CD8-positive, alpha-beta memory T cell (primary cell): ENCODE measurements around the gene GDI1. TPM values are rescaled to one million over a fixed set of nuclear protein-coding genes. Genes with fewer than 3 reads are reported as not detected.
A peak's percentile ranks its signal among the peaks of the same experiment; 100 is the strongest.

ENCODE experiments used
- CTCF ChIA-PET: fragments of 350-600 bp; sonication (Branson Sonifier 250); formaldehyde crosslinking; loops from one replicate; lab custom pipeline; 2021; ENCODE audit warnings: antibody characterized with exemption; lab: Charles Lee
- POLR2A ChIA-PET: fragments of 350-600 bp; sonication (Branson Sonifier 250); formaldehyde crosslinking; loops from one replicate; lab custom pipeline; 2021; ENCODE audit warnings: antibody characterized with exemption; lab: Charles Lee
- DNase-seq, 5 donors: peaks; one replicate each; pipeline versions ENCODE4 v3.0.0 to v3.0.0-alpha.2; 2020 to 2022; ENCODE audit warnings: mixed read lengths in 1 of 5
- H3K27ac ChIP-seq: one replicate; pipeline ENCODE4 v1.7.0; 2013; ENCODE audit warnings: low read depth, mild to moderate bottlenecking, low read length, moderate library complexity
- H3K27me3 ChIP-seq: 2 replicates; pipeline ENCODE4 v1.7.0; 2013; ENCODE audit warnings: low read length, mild to moderate bottlenecking; ENCODE audit not compliant: insufficient read depth, poor library complexity, severe bottlenecking
- H3K36me3 ChIP-seq: 2 replicates; pipeline ENCODE4 v1.7.0; 2013; ENCODE audit warnings: mild to moderate bottlenecking, low read length, moderate library complexity; ENCODE audit not compliant: insufficient read depth
- H3K4me1 ChIP-seq: 2 replicates; pipeline ENCODE4 v1.7.0; 2013; ENCODE audit warnings: mild to moderate bottlenecking, low read length, moderate library complexity; ENCODE audit not compliant: insufficient read depth
- H3K4me3 ChIP-seq: 2 replicates; pipeline ENCODE4 v1.7.0; 2013; ENCODE audit warnings: mild to moderate bottlenecking, low read length
- H3K9me3 ChIP-seq: 2 replicates; pipeline ENCODE4 v1.7.0; 2013; ENCODE audit warnings: mild to moderate bottlenecking, low read length
- H3K27ac Mint-ChIP-seq, 8 donors: one replicate each; pipeline ENCODE4 v1.8.0; 2020 to 2021; ENCODE audit warnings: mixed read lengths in 8 of 8, mild to moderate bottlenecking in 6 of 8, inconsistent platforms in 3 of 8, moderate library complexity in 3 of 8
- H3K27me3 Mint-ChIP-seq, 2 donors: one replicate each; pipeline ENCODE4 v1.8.0; 2020 to 2021; ENCODE audit warnings: mixed read lengths in 2 of 2, mild to moderate bottlenecking in 1 of 2, moderate library complexity in 1 of 2
- H3K36me3 Mint-ChIP-seq, 3 donors: one replicate each; pipeline ENCODE4 v1.8.0; 2020 to 2021; ENCODE audit warnings: mixed read lengths in 3 of 3, inconsistent platforms in 1 of 3, mild to moderate bottlenecking in 1 of 3
- H3K4me1 Mint-ChIP-seq, 3 donors: one replicate each; pipeline ENCODE4 v1.8.0; 2020 to 2021; ENCODE audit warnings: mixed read lengths in 3 of 3, inconsistent platforms in 1 of 3, mild to moderate bottlenecking in 1 of 3
- H3K4me3 Mint-ChIP-seq, 7 donors: one replicate each; pipeline ENCODE4 v1.8.0; 2020 to 2021; ENCODE audit warnings: mixed read lengths in 7 of 7, mild to moderate bottlenecking in 6 of 7, moderate library complexity in 4 of 7, inconsistent platforms in 2 of 7
- H3K9me3 Mint-ChIP-seq, 5 donors: one replicate each; pipeline ENCODE4 v1.8.0; 2020 to 2022; ENCODE audit warnings: mixed read lengths in 5 of 5, mild to moderate bottlenecking in 3 of 5, moderate library complexity in 2 of 5, inconsistent platforms in 1 of 5
- polyA plus RNA-seq: library from polyadenylated mRNA; unstranded; fragments of 300-500 nt; fragmentation: Illumina TruSeq; gene quantifications from one replicate; pipeline ENCODE4 v1.2.3, GENCODE V29; 2021
- total RNA-seq, 2 experiments: library from RNA; stranded (reverse); gene quantifications; one replicate each; pipeline ENCODE4 v1.2.3, GENCODE V29; 2021

GDI1 gene
- total and polyA plus RNA-seq, 3 experiments from 2014 or later: 49.1 to 113 (median 107) TPM

DNA sequence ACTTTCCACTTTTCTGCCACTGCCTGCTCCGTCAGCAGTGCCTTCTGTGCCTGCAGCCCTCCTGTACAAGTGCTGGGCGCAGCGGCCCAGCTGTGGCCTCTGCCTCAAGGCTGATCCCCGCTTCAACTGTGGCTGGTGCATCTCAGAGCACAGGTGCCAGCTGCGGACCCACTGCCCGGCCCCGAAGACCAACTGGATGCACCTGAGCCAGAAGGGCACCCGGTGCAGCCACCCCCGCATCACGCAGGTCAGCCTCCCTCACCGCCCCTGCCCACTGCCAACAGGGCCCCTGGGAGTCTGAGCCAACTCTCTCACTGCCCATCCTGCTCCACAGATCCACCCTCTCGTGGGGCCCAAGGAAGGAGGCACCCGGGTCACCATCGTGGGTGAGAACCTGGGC, 28.6 kb downstream of the GDI1 start:
- H3K27ac Mint-ChIP-seq: peak overlapping the region in 2 of 8 donors; percentile 65 to 81
- ChIA-PET CTCF (no interaction called here), POLR2A (no interaction called here)
- H3K4me1 ChIP-seq: no peaks in the 10 kb centered on the region
- H3K4me1 Mint-ChIP-seq: peaks cover 9 to 14% (median 9%) of the 10 kb centered on the region in 3 donors
- no peak overlapping the region for H3K27ac ChIP-seq
- DNase-seq: no peak
- no peak overlapping the region for H3K4me3 Mint-ChIP-seq
- no peaks in the 10 kb centered on the region for H3K9me3 Mint-ChIP-seq
- H3K36me3 Mint-ChIP-seq: peaks cover 0 to 60% (median 2%) of the 10 kb centered on the region in 3 donors
- no peaks in the 10 kb centered on the region for H3K36me3 ChIP-seq
- H3K9me3 ChIP-seq: no peaks in the 10 kb centered on the region
- no peaks in the 10 kb centered on the region for H3K27me3 Mint-ChIP-seq
- H3K27me3 ChIP-seq: no peaks in the 10 kb centered on the region
- H3K4me3 ChIP-seq: no peak overlapping the region

DNA sequence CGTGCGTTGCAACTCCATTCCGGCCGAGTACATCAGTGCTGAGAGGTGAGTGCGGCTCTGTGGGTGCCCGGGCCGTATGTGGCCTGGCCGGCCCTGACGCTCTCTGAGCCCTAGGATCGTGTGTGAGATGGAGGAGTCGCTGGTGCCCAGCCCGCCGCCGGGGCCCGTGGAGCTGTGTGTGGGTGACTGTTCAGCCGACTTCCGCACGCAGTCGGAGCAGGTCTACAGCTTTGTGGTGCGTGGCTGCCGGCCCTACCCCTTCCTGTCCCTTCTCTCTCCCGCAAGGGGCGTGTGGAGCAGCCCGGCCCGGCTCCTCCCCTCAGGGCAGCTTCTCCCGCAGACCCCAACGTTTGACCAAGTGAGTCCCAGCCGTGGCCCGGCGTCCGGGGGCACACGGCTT, 29.1 kb downstream of the GDI1 start:
- H3K9me3 Mint-ChIP-seq: no peaks in the 10 kb centered on the region
- no peaks in the 10 kb centered on the region for H3K4me1 ChIP-seq
- H3K36me3 Mint-ChIP-seq: peaks cover 0 to 62% (median under 1%) of the 10 kb centered on the region in 3 donors
- no peaks in the 10 kb centered on the region for H3K27me3 ChIP-seq
- ChIA-PET POLR2A (no interaction called here), CTCF (no interaction called here)
- no peak overlapping the region for H3K4me3 Mint-ChIP-seq
- no peaks in the 10 kb centered on the region for H3K36me3 ChIP-seq
- no peaks in the 10 kb centered on the region for H3K9me3 ChIP-seq
- no peak overlapping the region for H3K4me3 ChIP-seq
- H3K27ac Mint-ChIP-seq: no peak overlapping the region
- no peak for DNase-seq
- H3K27ac ChIP-seq: no peak overlapping the region
- H3K27me3 Mint-ChIP-seq: no peaks in the 10 kb centered on the region
- H3K4me1 Mint-ChIP-seq: peaks cover 7 to 11% (median 9%) of the 10 kb centered on the region in 3 donors

GRCh38 chrX:154466907-154467306, 30.0 kb downstream of the GDI1 start:
- no peak for DNase-seq
- H3K36me3 Mint-ChIP-seq: peaks cover 0 to 63% (median 0%) of the 10 kb centered on the region in 3 donors
- Histone ChIP-seq H3K4me3 (no peak overlapping the region), H3K4me1 (no peaks in the 10 kb centered on the region), H3K36me3 (no peaks in the 10 kb centered on the region), H3K27ac (no peak overlapping the region), H3K9me3 (no peaks in the 10 kb centered on the region), H3K27me3 (no peaks in the 10 kb centered on the region)
- POLR2A ChIA-PET: no interaction called here
- no peaks in the 10 kb centered on the region for H3K27me3 Mint-ChIP-seq
- peaks cover under 1 to 4% (median 4%) of the 10 kb centered on the region in 3 donors for H3K4me1 Mint-ChIP-seq
- no peaks in the 10 kb centered on the region for H3K9me3 Mint-ChIP-seq
- no peak overlapping the region for H3K4me3 Mint-ChIP-seq
- CTCF ChIA-PET: no interaction called here
- no peak overlapping the region for H3K27ac Mint-ChIP-seq

- Histone ChIP-seq H3K4me3 (no peak overlapping the region), H3K9me3 (no peaks in the 10 kb centered on the region), H3K27me3 (no peaks in the 10 kb centered on the region), H3K27ac (no peak overlapping the region), H3K4me1 (no peaks in the 10 kb centered on the region), H3K36me3 (no peaks in the 10 kb centered on the region)
- ChIA-PET POLR2A (interaction anchor here (1.0 to 1.5 kb wide), 2 partner anchors 8 to 11 kb away, joined by 3 read pairs; no protein-coding TSS in a partner anchor), CTCF (no interaction called here)
- no peaks in the 10 kb centered on the region for H3K9me3 Mint-ChIP-seq
- H3K27me3 Mint-ChIP-seq: no peaks in the 10 kb centered on the region
- no peak for DNase-seq
- no peak overlapping the region for H3K27ac Mint-ChIP-seq
- H3K4me1 Mint-ChIP-seq: peaks cover 0 to 4% (median 4%) of the 10 kb centered on the region in 3 donors
- H3K36me3 Mint-ChIP-seq: peaks cover 0 to 65% (median 0%) of the 10 kb centered on the region in 3 donors
- no peak overlapping the region for H3K4me3 Mint-ChIP-seq
Observed at GRCh38 chrX:154467556-154467955, 30.6 kb downstream of the GDI1 start.

DNA sequence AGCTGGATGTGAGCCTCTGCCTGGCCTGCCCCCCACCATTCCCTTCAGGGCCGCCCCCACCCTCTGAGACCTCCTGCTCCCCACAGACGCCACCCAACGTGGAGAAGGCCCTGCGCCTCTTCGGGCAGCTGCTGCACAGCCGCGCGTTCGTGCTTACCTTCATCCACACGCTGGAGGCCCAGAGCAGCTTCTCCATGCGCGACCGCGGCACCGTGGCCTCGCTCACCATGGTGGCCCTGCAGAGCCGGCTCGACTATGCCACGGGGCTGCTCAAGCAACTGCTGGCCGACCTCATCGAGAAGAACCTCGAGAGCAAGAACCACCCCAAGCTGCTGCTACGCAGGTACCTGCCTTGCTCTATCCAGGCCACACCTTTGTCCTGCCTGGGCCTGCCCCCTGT, 31.3 kb downstream of the GDI1 start:
- ChIA-PET POLR2A (interaction anchor here (1.0 to 1.5 kb wide), 2 partner anchors 9 to 10 kb away, joined by 3 read pairs; no protein-coding TSS in a partner anchor), CTCF (no interaction called here)

DNA sequence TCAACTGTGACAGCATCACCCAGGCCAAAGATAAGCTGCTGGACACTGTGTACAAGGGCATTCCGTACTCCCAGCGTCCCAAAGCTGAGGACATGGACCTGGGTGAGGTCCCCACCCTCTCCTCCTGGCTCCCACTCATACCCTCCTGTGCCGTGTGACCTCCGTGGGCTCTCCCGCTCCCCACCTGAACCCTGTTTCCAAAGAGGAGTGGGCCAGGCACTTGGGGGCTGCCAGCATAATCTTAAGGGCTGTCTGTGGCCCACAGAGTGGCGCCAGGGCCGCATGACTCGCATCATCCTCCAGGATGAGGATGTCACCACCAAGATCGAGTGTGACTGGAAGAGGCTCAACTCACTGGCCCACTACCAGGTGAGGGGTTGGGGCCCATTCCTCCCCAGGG, 32.2 kb downstream of the GDI1 start:
- no peaks in the 10 kb centered on the region for H3K36me3 ChIP-seq
- H3K27ac Mint-ChIP-seq: peak overlapping the region in 1 of 8 donors; percentile 66
- ChIA-PET POLR2A (interaction anchor here (1.5 kb wide), 1 partner anchor 9 kb away, joined by 3 read pairs; no protein-coding TSS in a partner anchor), CTCF (no interaction called here)
- no peak overlapping the region for H3K27ac ChIP-seq
- H3K9me3 Mint-ChIP-seq: no peaks in the 10 kb centered on the region
- peaks cover 0 to 3% of the 10 kb centered on the region in 2 donors for H3K27me3 Mint-ChIP-seq
- H3K4me3 Mint-ChIP-seq: no peak overlapping the region
- no peak for DNase-seq
- no peaks in the 10 kb centered on the region for H3K4me1 Mint-ChIP-seq
- H3K4me3 ChIP-seq: no peak overlapping the region
- H3K27me3 ChIP-seq: no peaks in the 10 kb centered on the region
- no peaks in the 10 kb centered on the region for H3K4me1 ChIP-seq
- no peaks in the 10 kb centered on the region for H3K9me3 ChIP-seq
- H3K36me3 Mint-ChIP-seq: peaks cover 0 to 67% (median 0%) of the 10 kb centered on the region in 3 donors

More for the DNA sequence above, 31.3 kb downstream of the GDI1 start:
- Mint-ChIP-seq H3K4me1 (no peaks in the 10 kb centered on the region), H3K4me3 (no peak overlapping the region), H3K27me3 (peaks cover 0 to 3% of the 10 kb centered on the region in 2 donors), H3K9me3 (no peaks in the 10 kb centered on the region), H3K36me3 (peaks cover 0 to 61% (median 0%) of the 10 kb centered on the region in 3 donors), H3K27ac (peak overlapping the region in 1 of 8 donors; percentile 41)
- H3K4me1 ChIP-seq: no peaks in the 10 kb centered on the region
- no peak overlapping the region for H3K27ac ChIP-seq
- no peaks in the 10 kb centered on the region for H3K36me3 ChIP-seq
- H3K4me3 ChIP-seq: no peak overlapping the region
- DNase-seq: no peak
- H3K27me3 ChIP-seq: no peaks in the 10 kb centered on the region
- H3K9me3 ChIP-seq: no peaks in the 10 kb centered on the region

DNA sequence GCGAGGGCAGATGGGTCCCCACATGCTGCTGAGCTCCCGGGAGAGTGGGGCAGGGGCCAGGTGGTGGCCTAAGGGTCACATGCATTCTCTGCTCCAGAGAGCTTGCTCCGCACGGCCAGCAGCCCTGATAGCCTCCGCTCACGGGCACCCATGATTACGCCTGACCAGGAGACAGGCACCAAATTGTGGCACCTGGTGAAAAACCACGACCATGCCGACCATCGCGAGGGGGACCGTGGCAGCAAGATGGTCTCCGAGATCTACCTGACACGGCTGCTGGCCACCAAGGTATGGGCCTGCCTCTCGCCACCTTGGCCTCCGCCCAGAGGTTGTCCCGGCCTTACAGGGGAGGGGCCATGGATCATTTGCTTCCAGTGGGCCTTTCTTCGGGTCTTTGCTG, 32.9 kb downstream of the GDI1 start:
- no peaks in the 10 kb centered on the region for H3K4me1 Mint-ChIP-seq
- ChIA-PET POLR2A (no interaction called here), CTCF (no interaction called here)
- peaks cover 0 to 3% of the 10 kb centered on the region in 2 donors for H3K27me3 Mint-ChIP-seq
- no peak overlapping the region for H3K4me3 Mint-ChIP-seq
- H3K27ac ChIP-seq: no peak overlapping the region
- DNase-seq: no peak
- H3K9me3 ChIP-seq: no peaks in the 10 kb centered on the region
- no peaks in the 10 kb centered on the region for H3K36me3 ChIP-seq
- H3K27ac Mint-ChIP-seq: peak overlapping the region in 1 of 8 donors; percentile 32
- H3K4me1 ChIP-seq: no peaks in the 10 kb centered on the region
- no peak overlapping the region for H3K4me3 ChIP-seq
- H3K27me3 ChIP-seq: no peaks in the 10 kb centered on the region
- peaks cover 0 to 66% (median 0%) of the 10 kb centered on the region in 3 donors for H3K36me3 Mint-ChIP-seq
- H3K9me3 Mint-ChIP-seq: no peaks in the 10 kb centered on the region

- H3K36me3 ChIP-seq: no peaks in the 10 kb centered on the region
- H3K27ac Mint-ChIP-seq: peak overlapping the region in 1 of 8 donors; percentile 50
- H3K27ac ChIP-seq: no peak overlapping the region
- H3K27me3 ChIP-seq: no peaks in the 10 kb centered on the region
- H3K4me3 ChIP-seq: no peak overlapping the region
- ChIA-PET POLR2A (no interaction called here), CTCF (no interaction called here)
- no peaks in the 10 kb centered on the region for H3K9me3 Mint-ChIP-seq
- H3K4me3 Mint-ChIP-seq: no peak overlapping the region
- H3K36me3 Mint-ChIP-seq: peaks cover 0 to 62% (median 0%) of the 10 kb centered on the region in 3 donors
- no peak for DNase-seq
- peaks cover 0 to 4% of the 10 kb centered on the region in 2 donors for H3K27me3 Mint-ChIP-seq
- no peaks in the 10 kb centered on the region for H3K4me1 ChIP-seq
- H3K4me1 Mint-ChIP-seq: no peaks in the 10 kb centered on the region
- H3K9me3 ChIP-seq: no peaks in the 10 kb centered on the region
Observed at GRCh38 chrX:154470434-154470833, 33.5 kb downstream of the GDI1 start.
